K562 (cell line): ENCODE measurements around the gene PAPSS2. TPM values are rescaled to one million over a fixed set of nuclear protein-coding genes. Genes with fewer than 3 reads are reported as not detected.

ENCODE experiments used
- ATAC-seq: fragments of 200-7000 bp; cut with Tn5 transposase; 3 replicates; pipeline ENCODE4 v1.9.1; 2020; ENCODE audit warnings: moderate library complexity
- BruUV-seq: library from RNA; stranded (reverse); fragments of 400-500 nt; replicated peaks from 2 replicates; lab custom pipeline; 2021; lab: Mats Ljungman, UMichigan
- CTCF ChIA-PET: fragments of 300-600 bp; formaldehyde crosslinking; extraction: SDS; loops from one replicate; lab custom pipeline; 2021; ENCODE audit warnings: low intra/inter-chr PET ratio; lab: Yijun Ruan, JAX
- POLR2A ChIA-PET: fragments of 300-600, 350-650 bp; sonication (Branson Sonifier 250); formaldehyde crosslinking; extraction: SDS; loops from one replicate; lab custom pipeline; 2021; ENCODE audit warnings: antibody characterized with exemption, inconsistent platforms; lab: Yijun Ruan, JAX
- DNase-seq, 4 experiments: peaks; one replicate each; pipeline versions ENCODE4 v3.0.0 to v3.0.0-alpha.2; 2011 to 2018; ENCODE audit warnings: low spot score in 3 of 4, mixed read lengths in 3 of 4; ENCODE audit errors: extremely low read depth in 1 of 4
- FAIRE-seq: peaks from 2 replicates; lab custom pipeline; 2011; peaks lifted over from hg19 to GRCh38; lab: Jason Lieb, UNC
- H2AFZ ChIP-seq: 2 replicates; pipeline ENCODE4 v1.6.0; 2011; ENCODE audit warnings: low read depth, low read length, control low read depth, inconsistent platforms
- H3K27ac ChIP-seq: fragments of 200-600 bp; 3 replicates; pipeline ENCODE4 v1.8.0; 2011; ENCODE audit warnings: low read depth, mild to moderate bottlenecking, control low read depth, inconsistent platforms, low read length, moderate library complexity, mixed read lengths; ENCODE audit errors: extremely low read depth
- H3K27me3 ChIP-seq, 2 experiments: fragments of 300-600 bp in 1 of 2; 2 replicates in 1 of 2; 3 replicates in 1 of 2; pipeline versions ENCODE4 v1.6.0 to v1.8.0; 2011; ENCODE audit warnings: inconsistent platforms in 2 of 2, low read length in 2 of 2, mild to moderate bottlenecking in 1 of 2, mixed read lengths in 1 of 2, moderate library complexity in 1 of 2; ENCODE audit not compliant: control insufficient read depth in 2 of 2, insufficient read depth in 2 of 2
- H3K36me3 ChIP-seq: fragments of 300-600 bp; 3 replicates; pipeline ENCODE4 v1.8.0; 2011; ENCODE audit warnings: mild to moderate bottlenecking, low read length, inconsistent platforms; ENCODE audit not compliant: control insufficient read depth, insufficient read depth
- H3K4me1 ChIP-seq, 2 experiments: fragments of 200-600 bp in 1 of 2; replicated peaks in 1 of 2; 2 replicates in 1 of 2; 3 replicates in 1 of 2; pipeline versions ENCODE4 v1.5.1 to v1.8.0; 2011; ENCODE audit warnings: inconsistent platforms in 2 of 2, low read length in 2 of 2, mild to moderate bottlenecking in 1 of 2, mixed read lengths in 1 of 2, moderate library complexity in 1 of 2; ENCODE audit not compliant: control insufficient read depth in 2 of 2, insufficient read depth in 2 of 2
- H3K4me2 ChIP-seq: 2 replicates; pipeline ENCODE4 v1.6.1; 2011; ENCODE audit warnings: low read length, control low read depth, inconsistent platforms, mixed read lengths; ENCODE audit not compliant: insufficient read depth
- H3K4me3 ChIP-seq: fragments of 200-600 bp; sonication (generic), shearing (Covaris generic); 2 replicates; pipeline ENCODE4 v1.5.1; 2016; ENCODE audit warnings: control low read depth, inconsistent platforms
- H3K79me2 ChIP-seq: fragments of 200-600 bp; 3 replicates; pipeline ENCODE4 v1.8.0; 2011; ENCODE audit warnings: low read length, inconsistent platforms; ENCODE audit not compliant: control insufficient read depth, insufficient read depth
- H3K9ac ChIP-seq, 2 experiments: 2 replicates each; pipeline versions ENCODE4 v1.6.0 to v1.6.1; 2011; ENCODE audit warnings: low read depth in 2 of 2, low read length in 2 of 2, control low read depth in 1 of 2, inconsistent platforms in 1 of 2, mild to moderate bottlenecking in 1 of 2, mixed read lengths in 1 of 2; ENCODE audit not compliant: insufficient read depth in 1 of 2
- H3K9me1 ChIP-seq: one replicate; pipeline ENCODE4 v1.6.0; 2011; ENCODE audit warnings: inconsistent platforms, mild to moderate bottlenecking, low read length, moderate library complexity; ENCODE audit not compliant: control insufficient read depth, insufficient read depth
- H3K9me3 ChIP-seq: replicated peaks from 2 replicates; pipeline ENCODE4 v1.5.1; 2011; ENCODE audit warnings: low read depth, low read length, inconsistent platforms; ENCODE audit not compliant: control insufficient read depth, insufficient read depth
- H4K20me1 ChIP-seq: replicated peaks from 2 replicates; pipeline ENCODE4 v1.6.1; 2011; ENCODE audit warnings: low read length, inconsistent platforms, mixed read lengths; ENCODE audit not compliant: control insufficient read depth, insufficient read depth
- E2F5 ChIP-seq: sonication (generic); formaldehyde crosslinking; IDR thresholded peaks from 2 replicates; pipeline ENCODE4 v1.8.0; 2022; ENCODE audit warnings: mild to moderate bottlenecking, missing genetic modification reagents
- FOXJ2 ChIP-seq: fragments of 200-800 bp; sonication (Bioruptor generic); IDR thresholded peaks from 2 replicates; pipeline ENCODE4 v1.6.1; 2016; ENCODE audit warnings: missing genetic modification characterization, missing compliant biosample characterization
- FOXM1 ChIP-seq, 2 experiments: fragments of 450-650 bp in 1 of 2; sonication (generic) in 1 of 2; formaldehyde crosslinking in 1 of 2; IDR thresholded peaks; 2 replicates each; pipeline versions ENCODE4 v1.6.1 to v1.9.0; 2017 to 2022; ENCODE audit warnings: low read depth in 2 of 2, mild to moderate bottlenecking in 2 of 2, missing genetic modification reagents in 1 of 2, moderate library complexity in 1 of 2
- NKRF ChIP-seq: fragments of 450-650 bp; IDR thresholded peaks from 2 replicates; pipeline ENCODE4 v1.6.1; 2016; ENCODE audit warnings: borderline replicate concordance
- STAT6 ChIP-seq: sonication (generic); formaldehyde crosslinking; IDR thresholded peaks from 2 replicates; pipeline ENCODE4 v1.8.1; 2023; ENCODE audit warnings: mild to moderate bottlenecking, missing genetic modification reagents
- TFAP4 ChIP-seq: sonication (generic); formaldehyde crosslinking; IDR thresholded peaks from 2 replicates; pipeline ENCODE4 v1.8.0; 2022; ENCODE audit warnings: missing genetic modification reagents, mild to moderate bottlenecking, moderate library complexity, borderline replicate concordance
- XRCC4 ChIP-seq: IDR thresholded peaks from one replicate; pipeline ENCODE4 v1.6.1; 2011; ENCODE audit not compliant: insufficient read depth, insufficient read length; ENCODE audit errors: extremely low read depth
- ZNF518B ChIP-seq: fragments of 250-450 bp; sonication (Bioruptor Pico); IDR thresholded peaks from 2 replicates; pipeline ENCODE4 v1.5.0; 2021; ENCODE audit warnings: mild to moderate bottlenecking, moderate library complexity
- WGBS: fragments of 100-300 bp; shearing (Covaris generic); methylation state at CpG from one replicate; pipeline ENCODE4 v1.1.6; 2016; ENCODE audit warnings: low coverage, mixed read lengths; ENCODE audit not compliant: insufficient coverage; ENCODE audit errors: missing lambda C conversion rate; 5-methylcytosine and 5-hydroxymethylcytosine counted together
- in situ Hi-C: fragments of 300-500 bp; cut with MboI; formaldehyde crosslinking; loops from 4 replicates; pipeline ENCODE4 v1.15.0; 2018; ENCODE audit warnings: inconsistent platforms, mixed read lengths
- intact Hi-C: fragments of 100-400 bp; cut with micrococcal nuclease; formaldehyde crosslinking; loops from 2 replicates; pipeline ENCODE4 v1.14.2; 2022
- polyA plus RNA-seq, 8 experiments: library from polyadenylated mRNA; depleted of rRNA in 4 of 8; stranded (reverse) in 5 of 8; unstranded in 3 of 8; fragments of >200 nt; fragmentation: Nextera tagmentation in 2 of 8; fragmentation: Illumina TruSeq in 1 of 8; extraction: Ambion mirVana in 2 of 8; extraction: Trizol in 1 of 8; gene quantifications; 2 replicates each; pipeline versions ENCODE4 v1.2.1 to v1.2.3, GENCODE V29; 2011 to 2014; ENCODE audit warnings: inconsistent platforms in 1 of 8, missing spikeins in 1 of 8
- total RNA-seq, 7 experiments: library from RNA; depleted of rRNA in 6 of 7; stranded (reverse); fragments of >200 nt in 6 of 7; fragmentation: Illumina TruSeq in 2 of 7; extraction: Trizol in 2 of 7; gene quantifications; 2 replicates each; pipeline versions ENCODE4 v1.2.1 to v1.2.3, GENCODE V29; 2011 to 2021; ENCODE audit warnings: low replicate concordance in 1 of 7

The PAPSS2 gene
- total and polyA plus RNA-seq, 9 of the 15 experiments (the other 6 are each of a cell fraction or from before 2014, with no cell fraction given) = 0.01 to 0.29 TPM; not detected in 7

GRCh38 chr10:87782721-87783120 lies 123.0 kb downstream of the PAPSS2 start:
- Histone ChIP-seq H4K20me1 (no peaks in the 10 kb centered on the region), H3K9me3 (no peaks in the 10 kb centered on the region), H3K36me3 (peaks cover 47% of the 10 kb centered on the region; the same call in 2 of the 3 replicates), H3K4me2 (no peak overlapping the region), H3K9me1 (no peaks in the 10 kb centered on the region), H3K27ac (no peak overlapping the region), H3K9ac (no peak overlapping the region), H3K27me3 (no peaks in the 10 kb centered on the region), H3K4me1 (no peaks in the 10 kb centered on the region), H3K4me3 (no peak overlapping the region), H2AFZ (no peak overlapping the region), H3K79me2 (peaks cover 4% of the 10 kb centered on the region; the same call in 1 of the 3 replicates)
- WGBS = 83% methylated on average over 5 of the region's 6 CpGs
- POLR2A ChIA-PET = interaction anchor here (0.8 to 1.1 kb wide), 2 partner anchors 13 to 16 kb away, joined by 3 to 4 read pairs; no protein-coding TSS in a partner anchor
- BruUV-seq = no TSS peak
- intact Hi-C loops = no loop called here
- DNase-seq (no peak), ATAC-seq (no peak), FAIRE-seq (no peak)
- CTCF ChIA-PET = no interaction called here
- in situ Hi-C loops = no loop called here
- TF ChIP-seq ZNF518B = no peak
- TF ChIP-seq TFAP4 (CRISPR knock-in tag) = no peak
- no peak for TF ChIP-seq STAT6
- no peak for TF ChIP-seq XRCC4
- TF ChIP-seq NKRF = no peak
- TF ChIP-seq FOXM1 (IDR thresholded peaks at IDR 0.05; ENCODE audit: low read depth) = no peak
- TF ChIP-seq FOXM1 (CRISPR knock-in tag; IDR thresholded peaks at IDR 0.05; ENCODE audit: low read depth) = no peak
- TF ChIP-seq FOXJ2 = no peak
- no peak for TF ChIP-seq E2F5 (CRISPR knock-in tag)
